Measurements from ENCODE around the gene SSTR1.
"Not testable (repeated sequence)": the region's sequence is repeated elsewhere in the genome, so short reads cannot be mapped to it uniquely, and the experiment has no call there.

Gene SSTR1

GRCh38 chr14:38207736-38208617 lies at the start of gene SSTR1:
TSS of gene SSTR1 (plus strand) at chr14:38207904. CDS start at chr14:38209390, 1,486 bp downstream.
- DNase-seq = no peak

- DNase-seq = no peak
Observed at GRCh38 chr14:38158468-38158867, 49.2 kb upstream of the SSTR1 start.

- DNase-seq = no peak
Observed at GRCh38 chr14:38168416-38168815, 39.3 kb upstream of the SSTR1 start.

- DNase-seq = no peak
Observed at GRCh38 chr14:38171197-38171596, 36.5 kb upstream of the SSTR1 start.

- no peak for DNase-seq
Observed at GRCh38 chr14:38174711-38175110, 33.0 kb upstream of the SSTR1 start.

- no peak for DNase-seq
Observed at GRCh38 chr14:38175658-38176057, 32.0 kb upstream of the SSTR1 start.

GRCh38 chr14:38176379-38176778 lies 31.3 kb upstream of the SSTR1 start:
- no peak for DNase-seq

GRCh38 chr14:38184132-38184531 lies 23.6 kb upstream of the SSTR1 start:
- no peak for DNase-seq

GRCh38 chr14:38185671-38186070 lies 22.0 kb upstream of the SSTR1 start:
- no peak for DNase-seq

GRCh38 chr14:38186216-38186615 lies 21.5 kb upstream of the SSTR1 start:
- DNase-seq = no peak

- DNase-seq = no peak
Observed at GRCh38 chr14:38187528-38187927, 20.2 kb upstream of the SSTR1 start.

GRCh38 chr14:38189930-38190726 lies 17.6 kb upstream of the SSTR1 start:
- DNase-seq = no peak

GRCh38 chr14:38190846-38191245 lies 16.9 kb upstream of the SSTR1 start:
- not testable (repeated sequence) for DNase-seq

- not testable (repeated sequence) for DNase-seq
Observed at GRCh38 chr14:38191491-38191890, 16.2 kb upstream of the SSTR1 start.

- no peak for DNase-seq
Observed at GRCh38 chr14:38197001-38197783, 10.5 kb upstream of the SSTR1 start.

GRCh38 chr14:38197784-38198335 lies 9.8 kb upstream of the SSTR1 start:
- no peak for DNase-seq

- DNase-seq = no peak
Observed at GRCh38 chr14:38198425-38198824, 9.3 kb upstream of the SSTR1 start.

GRCh38 chr14:38199076-38199475 lies 8.6 kb upstream of the SSTR1 start:
- no peak for DNase-seq

GRCh38 chr14:38199739-38200138 lies 8.0 kb upstream of the SSTR1 start:
- no peak for DNase-seq

GRCh38 chr14:38201137-38201828 lies 6.4 kb upstream of the SSTR1 start:
- DNase-seq = no peak

- DNase-seq = no peak
Observed at GRCh38 chr14:38202444-38203191, 5.1 kb upstream of the SSTR1 start.
